Loucy (cell line): ENCODE data around the gene MRTFA.

ENCODE experiments used
- H2AFZ ChIP-seq: fragments of 200-600 bp; sonication (generic); 2 replicates; pipeline ENCODE4 v1.6.0; 2016; ENCODE audit warnings: antibody characterized with exemption, mild to moderate bottlenecking, low read length, moderate library complexity
- H3F3A ChIP-seq: fragments of 200-600 bp; 2 replicates; pipeline ENCODE4 v1.6.0; 2016; ENCODE audit warnings: antibody characterized with exemption, low read depth, mild to moderate bottlenecking
- H3K27me3 ChIP-seq: fragments of 200-600 bp; sonication (generic); 2 replicates; pipeline ENCODE4 v1.6.1; 2014; ENCODE audit warnings: low read length, mild to moderate bottlenecking; ENCODE audit not compliant: insufficient read depth, poor library complexity, severe bottlenecking
- H3K36me3 ChIP-seq: fragments of 200-600 bp; sonication (generic); 2 replicates; pipeline ENCODE4 v1.6.1; 2016; ENCODE audit warnings: low read length; ENCODE audit not compliant: insufficient read depth
- H3K4me1 ChIP-seq: fragments of 200-600 bp; sonication (generic); 2 replicates; pipeline ENCODE4 v1.5.1; 2014; ENCODE audit warnings: low read length, mild to moderate bottlenecking; ENCODE audit not compliant: insufficient read depth, poor library complexity, severe bottlenecking
- H3K4me2 ChIP-seq: fragments of 200-600 bp; sonication (generic); 2 replicates; pipeline ENCODE4 v1.6.0; 2014; ENCODE audit warnings: antibody characterized with exemption, low read length, low read depth, mild to moderate bottlenecking; ENCODE audit not compliant: poor library complexity, severe bottlenecking
- H3K4me3 ChIP-seq: fragments of 200-600 bp; sonication (generic); 2 replicates; pipeline ENCODE4 v1.5.1; 2014; ENCODE audit warnings: low read length, mild to moderate bottlenecking, mixed read lengths; ENCODE audit not compliant: poor library complexity, severe bottlenecking
- H3K79me2 ChIP-seq: fragments of 200-600 bp; sonication (generic); 2 replicates; pipeline ENCODE4 v1.6.1; 2014; ENCODE audit warnings: low read length; ENCODE audit not compliant: insufficient read depth
- H3K9ac ChIP-seq: fragments of 200-600 bp; sonication (generic); 2 replicates; pipeline ENCODE4 v1.6.0; 2014; ENCODE audit warnings: mild to moderate bottlenecking, low read depth, low read length, moderate library complexity; ENCODE audit not compliant: poor library complexity, severe bottlenecking
- H3K9me2 ChIP-seq: fragments of 200-600 bp; sonication (generic); replicated peaks from 2 replicates; pipeline ENCODE4 v1.6.1; 2016; ENCODE audit warnings: low read depth, low read length, mixed read lengths
- H3K9me3 ChIP-seq: fragments of 200-600 bp; sonication (generic); 2 replicates; pipeline ENCODE4 v1.6.1; 2014; ENCODE audit warnings: mild to moderate bottlenecking, antibody characterized with exemption, low read length, low read depth; ENCODE audit not compliant: insufficient read depth
- H4K20me1 ChIP-seq: fragments of 200-600 bp; sonication (generic); 2 replicates; pipeline ENCODE4 v1.6.0; 2014; ENCODE audit warnings: antibody characterized with exemption, low read length, mild to moderate bottlenecking; ENCODE audit not compliant: insufficient read depth, poor library complexity, severe bottlenecking
- EZH2phosphoT487 ChIP-seq: fragments of 200-600 bp; IDR thresholded peaks from 2 replicates; pipeline ENCODE4 v1.6.1; 2018; ENCODE audit warnings: antibody characterized with exemption, mild to moderate bottlenecking, moderate library complexity, borderline replicate concordance
- TF ChIP-seq, protein P1 (sequence below): fragments of 200-600 bp; sonication (generic); conservative IDR thresholded peaks from 2 replicates; pipeline ENCODE4 v1.5.1; 2014; ENCODE audit warnings: mild to moderate bottlenecking, antibody characterized with exemption, low read length

MRTFA gene

DNA sequence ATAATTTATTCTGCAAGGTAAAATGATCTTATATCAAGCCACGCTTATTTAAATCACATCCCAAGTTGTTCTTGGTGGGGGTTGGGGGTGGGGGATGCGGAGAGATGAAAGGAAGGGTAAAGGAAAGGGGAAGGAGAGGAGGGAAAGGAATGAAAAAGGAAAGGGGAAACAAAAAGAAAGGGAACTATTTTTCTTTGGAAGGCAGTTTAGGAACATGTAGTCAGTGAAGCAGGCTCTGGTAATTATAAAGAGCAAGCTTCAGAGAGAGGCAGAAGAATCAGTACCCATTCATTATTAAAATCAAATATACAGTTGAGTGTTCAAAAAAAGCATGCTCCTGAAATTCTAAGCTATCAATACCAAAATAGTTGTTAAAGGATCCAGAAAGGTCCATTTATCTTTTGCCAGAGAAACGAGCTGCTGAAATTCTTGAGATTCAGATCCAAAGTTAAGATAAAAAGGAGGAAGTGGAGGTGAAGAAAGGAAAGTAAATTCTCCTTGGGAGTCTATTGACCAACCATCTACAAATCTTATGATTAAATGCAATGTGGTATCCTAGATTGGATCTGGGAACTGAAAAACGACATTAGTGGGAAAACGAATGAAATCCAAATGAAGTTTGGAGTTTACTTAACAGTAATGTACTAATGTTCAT is 158.7 kb downstream of the MRTFA start:
- no peak overlapping the region for H3K4me3 ChIP-seq
- H3K9me2 ChIP-seq = no peaks in the 10 kb centered on the region
- no peaks in the 10 kb centered on the region for H3K9me3 ChIP-seq
- H3K9ac ChIP-seq = no peak overlapping the region
- TF ChIP-seq, protein P1, sequence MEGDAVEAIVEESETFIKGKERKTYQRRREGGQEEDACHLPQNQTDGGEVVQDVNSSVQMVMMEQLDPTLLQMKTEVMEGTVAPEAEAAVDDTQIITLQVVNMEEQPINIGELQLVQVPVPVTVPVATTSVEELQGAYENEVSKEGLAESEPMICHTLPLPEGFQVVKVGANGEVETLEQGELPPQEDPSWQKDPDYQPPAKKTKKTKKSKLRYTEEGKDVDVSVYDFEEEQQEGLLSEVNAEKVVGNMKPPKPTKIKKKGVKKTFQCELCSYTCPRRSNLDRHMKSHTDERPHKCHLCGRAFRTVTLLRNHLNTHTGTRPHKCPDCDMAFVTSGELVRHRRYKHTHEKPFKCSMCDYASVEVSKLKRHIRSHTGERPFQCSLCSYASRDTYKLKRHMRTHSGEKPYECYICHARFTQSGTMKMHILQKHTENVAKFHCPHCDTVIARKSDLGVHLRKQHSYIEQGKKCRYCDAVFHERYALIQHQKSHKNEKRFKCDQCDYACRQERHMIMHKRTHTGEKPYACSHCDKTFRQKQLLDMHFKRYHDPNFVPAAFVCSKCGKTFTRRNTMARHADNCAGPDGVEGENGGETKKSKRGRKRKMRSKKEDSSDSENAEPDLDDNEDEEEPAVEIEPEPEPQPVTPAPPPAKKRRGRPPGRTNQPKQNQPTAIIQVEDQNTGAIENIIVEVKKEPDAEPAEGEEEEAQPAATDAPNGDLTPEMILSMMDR = no peak
- no peak for TF ChIP-seq EZH2phosphoT487
- peaks cover 14% of the 10 kb centered on the region; the same call in 1 of the 2 replicates for H3K79me2 ChIP-seq
- H3K36me3 ChIP-seq = peaks cover 8% of the 10 kb centered on the region; the same call in 1 of the 2 replicates
- H4K20me1 ChIP-seq = no peaks in the 10 kb centered on the region
- peaks cover 5% of the 10 kb centered on the region for H3K4me1 ChIP-seq
- no peak overlapping the region for H2AFZ ChIP-seq
- H3K27me3 ChIP-seq = no peaks in the 10 kb centered on the region
- no peaks in the 10 kb centered on the region for H3F3A ChIP-seq
- H3K4me2 ChIP-seq = no peak overlapping the region

- peaks cover 11% of the 10 kb centered on the region; the same call in 1 of the 2 replicates for H3K79me2 ChIP-seq
- H2AFZ ChIP-seq = no peak overlapping the region
- H3K9me2 ChIP-seq = no peaks in the 10 kb centered on the region
- peaks cover 8% of the 10 kb centered on the region; the same call in 1 of the 2 replicates for H3K36me3 ChIP-seq
- no peak overlapping the region for H3K9ac ChIP-seq
- no peaks in the 10 kb centered on the region for H3F3A ChIP-seq
- H3K4me2 ChIP-seq = no peak overlapping the region
- H3K27me3 ChIP-seq = no peaks in the 10 kb centered on the region
- peaks cover 5% of the 10 kb centered on the region for H3K4me1 ChIP-seq
- no peaks in the 10 kb centered on the region for H4K20me1 ChIP-seq
- H3K9me3 ChIP-seq = no peaks in the 10 kb centered on the region
- H3K4me3 ChIP-seq = no peak overlapping the region
- TF ChIP-seq EZH2phosphoT487 = no peak
- TF ChIP-seq, protein P1 = no peak
Observed at GRCh38 chr22:40476341-40476740, 160.2 kb downstream of the MRTFA start.

DNA sequence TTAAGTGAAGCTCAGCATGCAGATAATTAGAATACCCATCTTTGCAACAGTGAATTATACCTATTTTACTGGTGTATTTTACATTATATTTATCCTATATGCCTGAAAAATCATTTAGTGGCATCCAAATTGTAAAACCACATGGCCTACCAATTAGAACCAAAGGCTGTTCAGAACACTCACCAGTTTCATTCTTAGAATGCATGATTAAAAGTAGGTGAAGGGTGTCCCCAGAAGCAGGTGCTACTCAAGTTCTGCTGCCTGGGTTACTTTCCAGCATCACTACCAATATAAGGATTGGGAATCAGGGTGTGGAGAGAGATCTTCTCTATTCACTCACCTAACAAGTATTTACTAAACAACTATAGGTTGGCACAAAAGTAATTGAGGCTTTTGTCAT is 162.8 kb downstream of the MRTFA start:
- Histone ChIP-seq H4K20me1 (no peaks in the 10 kb centered on the region), H3K4me1 (peaks cover 5% of the 10 kb centered on the region), H3K9me3 (no peaks in the 10 kb centered on the region), H3K9me2 (no peaks in the 10 kb centered on the region), H3K4me2 (no peak overlapping the region), H3K27me3 (no peaks in the 10 kb centered on the region), H3K4me3 (no peak overlapping the region), H3K36me3 (peaks cover 5% of the 10 kb centered on the region; the same call in 1 of the 2 replicates), H3K9ac (no peak overlapping the region), H3K79me2 (peaks cover 13% of the 10 kb centered on the region; the same call in 1 of the 2 replicates), H2AFZ (no peak overlapping the region), H3F3A (no peaks in the 10 kb centered on the region)
- TF ChIP-seq, protein P1 = no peak
- TF ChIP-seq EZH2phosphoT487 = no peak
